GM18520 (cell line): ENCODE data around the gene NRXN2.

ENCODE experiments used
- ATAC-seq: cut with Tn5 transposase; IDR thresholded peaks from one replicate; pipeline ENCODE4 v1.9.1; 2021; ENCODE audit not compliant: unreplicated experiment

NRXN2 gene

GRCh38 chr11:64609436-64610047, 113.5 kb downstream of the NRXN2 start:
- no peak for ATAC-seq

GRCh38 chr11:64608636-64609035, 114.4 kb downstream of the NRXN2 start:
- ATAC-seq, result no peak

- no peak for ATAC-seq
These were observed 115.0 kb downstream of the NRXN2 start for GRCh38 chr11:64608046-64608445.

GRCh38 chr11:64607381-64607985, 115.5 kb downstream of the NRXN2 start:
- no peak for ATAC-seq

GRCh38 chr11:64606796-64607380, 116.1 kb downstream of the NRXN2 start:
- no peak for ATAC-seq

- ATAC-seq, result no peak
These were observed 117.1 kb downstream of the NRXN2 start for GRCh38 chr11:64605656-64606585.

GRCh38 chr11:64605244-64605560, 117.8 kb downstream of the NRXN2 start:
- no peak for ATAC-seq

- ATAC-seq, result no peak
These were observed 118.3 kb downstream of the NRXN2 start for GRCh38 chr11:64604458-64605243.

- ATAC-seq, result no peak
These were observed 119.4 kb downstream of the NRXN2 start for GRCh38 chr11:64603411-64604110.

- ATAC-seq, result no peak
These were observed 120.4 kb downstream of the NRXN2 start for GRCh38 chr11:64602466-64603070.

- ATAC-seq, result no peak
These were observed 121.2 kb downstream of the NRXN2 start for GRCh38 chr11:64601605-64602465.

GRCh38 chr11:64600281-64600992, 122.6 kb downstream of the NRXN2 start:
- ATAC-seq, result no peak

GRCh38 chr11:64599698-64600211, 123.2 kb downstream of the NRXN2 start:
- ATAC-seq, result no peak

- no peak for ATAC-seq
These were observed 124.0 kb downstream of the NRXN2 start for GRCh38 chr11:64598797-64599697.

- no peak for ATAC-seq
These were observed 124.7 kb downstream of the NRXN2 start for GRCh38 chr11:64598106-64598796.

GRCh38 chr11:64597671-64598101, 125.3 kb downstream of the NRXN2 start:
- ATAC-seq, result no peak
